Measurements from ENCODE around the gene SLC25A30.

- TF ChIP-seq CTCF (conservative IDR thresholded peaks at IDR 0.05) (no peak), ZFX (IDR thresholded peaks at IDR 0.05) (no peak)
Observed at GRCh38 chr13:45410466-45410865, 7.7 kb downstream of the SLC25A30 start.

Data from C4-2B (cell line).